Keratinocyte (primary cell): Measurements from ENCODE around the gene SLC27A5. TPM values are rescaled to one million over a fixed set of nuclear protein-coding genes. Genes with fewer than 3 reads are reported as not detected.

Source experiments
- DNase-seq: peaks from one replicate; pipeline ENCODE4 v3.0.0-alpha.2; 2011; ENCODE audit warnings: low read depth, missing footprints, low spot score
- FAIRE-seq: peaks from 2 replicates; lab custom pipeline; 2011; peaks lifted over from hg19 to GRCh38; lab: Jason Lieb, UNC
- H2AFZ ChIP-seq: 2 replicates; pipeline ENCODE4 v1.6.0; 2012; ENCODE audit warnings: low read length, control low read depth, inconsistent platforms; ENCODE audit not compliant: control insufficient read depth
- H3K27ac ChIP-seq: 2 replicates; pipeline ENCODE4 v1.5.1; 2011; ENCODE audit warnings: low read length; ENCODE audit not compliant: control insufficient read depth, insufficient read depth
- H3K27me3 ChIP-seq: 3 replicates; pipeline ENCODE4 v1.6.0; 2011; ENCODE audit warnings: low read length; ENCODE audit not compliant: control insufficient read depth, insufficient read depth; ENCODE audit errors: extremely low read depth
- H3K36me3 ChIP-seq, 2 experiments: 2 replicates in 1 of 2; 3 replicates in 1 of 2; pipeline ENCODE4 v1.5.1; 2011; ENCODE audit warnings: low read length in 2 of 2, mild to moderate bottlenecking in 1 of 2; ENCODE audit not compliant: control insufficient read depth in 2 of 2, insufficient read depth in 2 of 2; ENCODE audit errors: extremely low read depth in 1 of 2
- H3K4me1 ChIP-seq: 3 replicates; pipeline ENCODE4 v1.5.1; 2011; ENCODE audit warnings: low read length; ENCODE audit not compliant: control insufficient read depth, insufficient read depth; ENCODE audit errors: extremely low read depth
- H3K4me2 ChIP-seq: 3 replicates; pipeline ENCODE4 v1.6.0; 2011; ENCODE audit warnings: low read depth, low read length; ENCODE audit not compliant: control insufficient read depth, insufficient read depth; ENCODE audit errors: extremely low read depth
- H3K4me3 ChIP-seq, 3 experiments: fragments of 200-600 bp in 1 of 3; sonication (generic) in 1 of 3; 2 replicates in 2 of 3; 3 replicates in 1 of 3; pipeline ENCODE4 v1.5.1; 2011 to 2016; ENCODE audit warnings: low read length in 3 of 3, mild to moderate bottlenecking in 3 of 3, control low read depth in 2 of 3, inconsistent platforms in 1 of 3, low read depth in 1 of 3, mixed read lengths in 1 of 3, mixed run types in 1 of 3, moderate library complexity in 1 of 3; ENCODE audit not compliant: control insufficient read depth in 2 of 3, insufficient read depth in 2 of 3; ENCODE audit errors: extremely low read depth in 1 of 3
- H3K79me2 ChIP-seq: 2 replicates; pipeline ENCODE4 v1.6.0; 2012; ENCODE audit warnings: low read length; ENCODE audit not compliant: control insufficient read depth, insufficient read depth
- H3K9ac ChIP-seq: 3 replicates; pipeline ENCODE4 v1.6.0; 2011; ENCODE audit warnings: low read length; ENCODE audit not compliant: control insufficient read depth, insufficient read depth; ENCODE audit errors: extremely low read depth
- H3K9me1 ChIP-seq: 3 replicates; pipeline ENCODE4 v1.6.0; 2011; ENCODE audit warnings: low read length; ENCODE audit not compliant: control insufficient read depth, insufficient read depth; ENCODE audit errors: extremely low read depth
- H3K9me3 ChIP-seq: 2 replicates; pipeline ENCODE4 v1.5.1; 2012; ENCODE audit warnings: low read depth, low read length; ENCODE audit not compliant: control insufficient read depth
- H4K20me1 ChIP-seq: 3 replicates; pipeline ENCODE4 v1.6.0; 2011; ENCODE audit warnings: low read length; ENCODE audit not compliant: control insufficient read depth, insufficient read depth; ENCODE audit errors: extremely low read depth
- CTCF ChIP-seq, 3 experiments: IDR thresholded peaks in 1 of 3; conservative IDR thresholded peaks in 1 of 3; optimal IDR thresholded peaks in 1 of 3; 2 replicates in 2 of 3; 3 replicates in 1 of 3; pipeline versions ENCODE3 to v1.5.1; 2011; ENCODE audit warnings: low read length in 3 of 3, mild to moderate bottlenecking in 3 of 3, moderate library complexity in 2 of 3, control low read depth in 1 of 3, inconsistent platforms in 1 of 3; ENCODE audit not compliant: insufficient read depth in 2 of 3; ENCODE audit errors: extremely low read depth in 1 of 3
- EZH2 ChIP-seq: IDR thresholded peaks from one replicate; pipeline ENCODE4 v1.6.1; 2012; ENCODE audit warnings: inconsistent platforms, mild to moderate bottlenecking, low read length, moderate library complexity
- dilution Hi-C: fragments of 300-500 bp; cut with MboI; formaldehyde crosslinking; loops from one replicate; pipeline ENCODE4 v1.7.0; 2020; ENCODE audit warnings: low sequenced_read_pairs; ENCODE audit not compliant: extremely low pct_ligation_motif_present
- polyA plus RNA-seq, 5 experiments: library from polyadenylated mRNA; depleted of rRNA in 3 of 5; stranded (reverse) in 3 of 5; stranded (forward) in 1 of 5; unstranded in 1 of 5; fragments of >200 nt; gene quantifications; 1 replicate in 1 of 5; 2 replicates in 3 of 5; 3 replicates in 1 of 5; pipeline versions ENCODE4 v1.2.1 to v1.2.3, GENCODE V29; 2011 to 2012; ENCODE audit warnings: missing spikeins in 2 of 5, low read depth in 1 of 5, low replicate concordance in 1 of 5

Gene SLC27A5
- polyA plus RNA-seq, 1 donor (not counting 4 experiments of a cell fraction or from before 2014, with no cell fraction given), result 13.4 TPM

- H3K4me3 ChIP-seq, result no peak overlapping the region
- H3K79me2 ChIP-seq, result no peaks in the 10 kb centered on the region
- H3K27me3 ChIP-seq, result no peaks in the 10 kb centered on the region
- H3K9ac ChIP-seq, result no peak overlapping the region
- no peak for DNase-seq
- H2AFZ ChIP-seq, result no peak overlapping the region
- H3K4me1 ChIP-seq, result peaks cover 7% of the 10 kb centered on the region
- no peak overlapping the region for H3K27ac ChIP-seq
- H4K20me1 ChIP-seq, result no peaks in the 10 kb centered on the region
- FAIRE-seq, result no peak
- peaks cover 7 to 9% of the 10 kb centered on the region in 2 experiments for H3K36me3 ChIP-seq
- H3K9me1 ChIP-seq, result no peaks in the 10 kb centered on the region
- no peak overlapping the region for H3K4me2 ChIP-seq
- dilution Hi-C loops, result no loop called here
- H3K9me3 ChIP-seq, result no peaks in the 10 kb centered on the region
- TF ChIP-seq CTCF (optimal IDR thresholded peaks at IDR 0.05 in 1 of 3, IDR thresholded peaks at IDR 0.05 in 1 of 3, conservative IDR thresholded peaks at IDR 0.05 in 1 of 3; ENCODE audit: extremely low read depth in 1 of 3, insufficient read depth in 2 of 3, low read length in 3 of 3) (no peak), EZH2 (no peak)
Measured at GRCh38 chr19:58480481-58480830, 31.3 kb downstream of the SLC27A5 start.

DNA sequence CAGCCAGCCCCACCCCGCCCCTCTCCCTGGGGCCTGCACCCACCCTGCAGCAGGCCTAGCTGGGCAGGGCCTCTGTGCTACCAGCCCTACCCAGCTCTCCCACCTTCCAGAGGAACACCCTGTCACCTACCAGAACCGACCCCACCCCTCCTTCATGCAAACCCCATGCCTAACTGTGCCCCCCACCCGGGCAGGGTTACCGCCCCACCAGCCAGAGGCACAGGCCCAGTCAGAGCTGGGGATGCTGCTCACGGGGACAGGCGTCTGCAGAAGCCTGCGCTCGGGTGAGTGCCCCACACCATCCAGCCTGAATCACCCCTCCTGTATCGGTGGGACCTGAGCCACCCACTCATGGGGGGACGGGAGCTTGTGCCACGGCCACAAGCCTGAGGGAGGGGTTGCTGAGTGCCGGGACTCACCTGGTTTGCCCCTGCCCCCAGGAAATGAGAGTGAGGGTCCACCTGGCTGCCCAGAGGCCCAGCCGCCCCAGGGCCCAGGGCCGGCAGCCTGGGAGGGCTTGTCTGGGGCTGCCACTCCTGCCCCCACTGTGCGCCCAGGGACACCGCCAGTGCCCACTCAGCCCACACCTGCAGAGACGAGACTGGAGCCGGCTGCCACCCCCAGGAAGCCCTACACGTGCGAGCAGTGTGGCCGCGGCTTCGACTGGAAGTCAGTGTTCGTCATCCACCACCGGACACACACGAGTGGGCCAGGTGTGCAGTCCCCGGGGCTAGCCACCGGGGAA is 31.9 kb downstream of the SLC27A5 start:
- Histone ChIP-seq H3K4me1 (peaks cover 12% of the 10 kb centered on the region), H2AFZ (no peak overlapping the region), H3K27me3 (no peaks in the 10 kb centered on the region), H3K9ac (no peak overlapping the region), H3K27ac (no peak overlapping the region), H3K9me3 (no peaks in the 10 kb centered on the region), H3K9me1 (no peaks in the 10 kb centered on the region), H4K20me1 (no peaks in the 10 kb centered on the region), H3K4me2 (no peak overlapping the region), H3K4me3 (no peak overlapping the region), H3K36me3 (peaks cover 7 to 9% of the 10 kb centered on the region in 2 experiments), H3K79me2 (no peaks in the 10 kb centered on the region)
- FAIRE-seq (no peak), DNase-seq (no peak)
- TF ChIP-seq EZH2, result no peak
- TF ChIP-seq CTCF (optimal IDR thresholded peaks at IDR 0.05 in 1 of 3, IDR thresholded peaks at IDR 0.05 in 1 of 3, conservative IDR thresholded peaks at IDR 0.05 in 1 of 3; ENCODE audit: extremely low read depth in 1 of 3, insufficient read depth in 2 of 3, low read length in 3 of 3), result no peak
- dilution Hi-C loops, result no loop called here
